ENCODE results near the gene CEP112.

DNA sequence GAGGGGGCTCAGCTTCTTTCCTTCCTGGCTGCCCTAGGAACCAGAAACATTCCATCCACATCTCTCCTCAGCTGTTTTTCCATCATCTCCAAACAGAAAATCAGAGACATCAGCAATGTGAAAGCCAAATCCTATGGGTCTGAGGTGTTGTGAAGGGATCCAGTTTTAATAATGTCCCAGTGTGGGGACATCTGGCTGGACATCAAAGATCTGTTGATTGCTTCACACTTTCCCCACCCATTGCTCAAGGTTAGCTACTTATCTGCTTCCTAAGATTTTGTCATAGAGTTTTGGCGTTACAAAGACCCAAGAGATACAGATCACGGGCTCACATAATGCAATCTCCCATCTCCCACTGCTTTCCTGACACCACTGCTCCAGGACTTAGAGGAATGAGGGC, 582.6 kb downstream of the CEP112 start:
- TF ChIP-seq, protein P1, sequence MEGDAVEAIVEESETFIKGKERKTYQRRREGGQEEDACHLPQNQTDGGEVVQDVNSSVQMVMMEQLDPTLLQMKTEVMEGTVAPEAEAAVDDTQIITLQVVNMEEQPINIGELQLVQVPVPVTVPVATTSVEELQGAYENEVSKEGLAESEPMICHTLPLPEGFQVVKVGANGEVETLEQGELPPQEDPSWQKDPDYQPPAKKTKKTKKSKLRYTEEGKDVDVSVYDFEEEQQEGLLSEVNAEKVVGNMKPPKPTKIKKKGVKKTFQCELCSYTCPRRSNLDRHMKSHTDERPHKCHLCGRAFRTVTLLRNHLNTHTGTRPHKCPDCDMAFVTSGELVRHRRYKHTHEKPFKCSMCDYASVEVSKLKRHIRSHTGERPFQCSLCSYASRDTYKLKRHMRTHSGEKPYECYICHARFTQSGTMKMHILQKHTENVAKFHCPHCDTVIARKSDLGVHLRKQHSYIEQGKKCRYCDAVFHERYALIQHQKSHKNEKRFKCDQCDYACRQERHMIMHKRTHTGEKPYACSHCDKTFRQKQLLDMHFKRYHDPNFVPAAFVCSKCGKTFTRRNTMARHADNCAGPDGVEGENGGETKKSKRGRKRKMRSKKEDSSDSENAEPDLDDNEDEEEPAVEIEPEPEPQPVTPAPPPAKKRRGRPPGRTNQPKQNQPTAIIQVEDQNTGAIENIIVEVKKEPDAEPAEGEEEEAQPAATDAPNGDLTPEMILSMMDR (IDR thresholded peaks at IDR 0.05): no peak
- TF ChIP-seq POLR2AphosphoS5 (IDR thresholded peaks at IDR 0.05) (no peak), POLR2A (IDR thresholded peaks at IDR 0.05) (no peak), EP300 (IDR thresholded peaks at IDR 0.05) (no peak)
